H1 (cell line): Measurements from ENCODE around the gene LIN37. TPM values are rescaled to one million over a fixed set of nuclear protein-coding genes. Genes with fewer than 3 reads are reported as not detected.

ENCODE experiments used
- TAF1 ChIP-seq: IDR thresholded peaks from 2 replicates; pipeline ENCODE4 v1.6.1; 2011; ENCODE audit warnings: mild to moderate bottlenecking, low read depth, low read length
- ZNF274 ChIP-seq: IDR thresholded peaks from 2 replicates; pipeline ENCODE4 v1.7.0; 2012; ENCODE audit warnings: low read length, borderline replicate concordance; ENCODE audit errors: extremely low read depth
- polyA plus RNA-seq, 7 experiments: library from polyadenylated mRNA; depleted of rRNA in 3 of 7; stranded (reverse) in 5 of 7; unstranded in 2 of 7; fragments of >200 nt in 5 of 7; fragments of 200-250 nt in 2 of 7; gene quantifications; 1 replicate in 5 of 7; 2 replicates in 1 of 7; 4 replicates in 1 of 7; pipeline versions ENCODE4 v1.2.1 to v1.2.3, GENCODE V29; 2011 to 2013; ENCODE audit warnings: missing spikeins in 2 of 7, mixed read lengths in 2 of 7
- total RNA-seq: library from RNA; stranded (reverse); fragmentation: NEBNext Ultra II Directional; extraction: Animal tissue kit (Norgen Biotek cat#: 25700); gene quantifications from 2 replicates; pipeline ENCODE4 v1.2.1, GENCODE V29; 2021

Gene LIN37
- total and polyA plus RNA-seq, 2 of the 8 experiments (the other 6 are each of a cell fraction or from before 2014, with no cell fraction given): 3.8 to 9.8 TPM

DNA sequence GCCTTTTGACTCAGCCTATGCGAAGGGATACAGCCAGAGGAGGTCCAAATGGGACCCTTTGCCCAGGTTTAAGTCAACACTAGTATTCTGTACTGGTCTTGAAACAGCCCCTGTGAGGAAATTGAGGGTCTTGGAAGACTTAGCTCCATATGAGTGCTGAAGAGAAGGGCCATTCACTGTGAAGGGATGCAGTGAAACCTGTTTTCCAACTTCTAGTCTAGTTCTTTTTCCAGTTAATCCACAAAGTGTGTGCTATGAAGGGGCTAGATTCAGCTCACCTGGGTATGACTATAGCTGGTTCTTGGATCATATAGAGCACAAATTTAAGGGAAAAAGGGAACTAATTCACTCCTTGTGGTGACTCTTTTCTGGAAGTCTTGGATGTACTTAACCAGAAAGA, 40.0 kb upstream of the LIN37 start (continued):
- no peak for TF ChIP-seq ZNF274
- no peak for TF ChIP-seq TAF1
